ENCODE results near the gene DYNLRB1. TPM values are rescaled to one million over a fixed set of nuclear protein-coding genes. Genes with fewer than 3 reads are reported as not detected.

The DYNLRB1 gene
- total and polyA plus RNA-seq, 9 of the 15 experiments (the other 6 are each of a cell fraction or from before 2014, with no cell fraction given): 48.7 to 358 (median 121) TPM

DNA sequence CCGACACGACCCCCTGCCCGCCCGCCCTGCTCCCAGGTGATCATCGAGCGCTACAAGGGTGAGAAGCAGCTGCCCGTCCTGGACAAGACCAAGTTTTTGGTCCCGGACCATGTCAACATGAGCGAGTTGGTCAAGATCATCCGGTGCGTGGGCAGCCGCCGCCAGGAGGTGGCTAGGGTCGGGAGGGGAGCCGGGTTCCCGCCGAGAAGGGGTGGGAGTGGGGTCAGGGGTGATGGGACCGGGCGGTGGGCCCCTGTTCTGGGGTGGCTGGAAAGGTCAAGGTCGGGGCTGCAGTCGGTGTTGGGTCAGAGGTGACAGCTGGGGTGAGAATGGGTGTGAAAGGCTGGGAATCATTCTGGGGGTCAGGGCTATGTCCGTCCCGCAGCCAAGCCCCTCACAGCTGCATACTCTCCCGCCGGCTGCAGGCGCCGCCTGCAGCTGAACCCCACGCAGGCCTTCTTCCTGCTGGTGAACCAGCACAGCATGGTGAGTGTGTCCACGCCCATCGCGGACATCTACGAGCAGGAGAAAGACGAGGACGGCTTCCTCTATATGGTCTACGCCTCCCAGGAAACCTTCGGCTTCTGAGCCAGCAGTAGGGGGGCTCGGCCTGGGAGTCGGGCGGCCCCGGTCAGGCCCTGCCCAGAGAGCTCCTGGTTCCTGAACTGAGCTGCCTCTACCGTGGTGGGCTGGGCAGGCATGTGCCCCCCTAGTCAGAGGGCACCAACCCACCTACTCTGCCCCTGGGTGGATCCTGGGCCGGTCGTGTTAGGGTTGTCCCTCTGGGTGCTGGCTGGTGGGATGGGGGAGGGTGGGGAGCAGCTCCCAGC is 43.3 kb downstream of the DYNLRB1 start (continued):
- TF ChIP-seq BACH1 (tag; IDR thresholded peaks at IDR 0.05): no peak
- TF ChIP-seq PYGO2 (tag; IDR thresholded peaks at IDR 0.05): no peak
- TF ChIP-seq, protein P1, sequence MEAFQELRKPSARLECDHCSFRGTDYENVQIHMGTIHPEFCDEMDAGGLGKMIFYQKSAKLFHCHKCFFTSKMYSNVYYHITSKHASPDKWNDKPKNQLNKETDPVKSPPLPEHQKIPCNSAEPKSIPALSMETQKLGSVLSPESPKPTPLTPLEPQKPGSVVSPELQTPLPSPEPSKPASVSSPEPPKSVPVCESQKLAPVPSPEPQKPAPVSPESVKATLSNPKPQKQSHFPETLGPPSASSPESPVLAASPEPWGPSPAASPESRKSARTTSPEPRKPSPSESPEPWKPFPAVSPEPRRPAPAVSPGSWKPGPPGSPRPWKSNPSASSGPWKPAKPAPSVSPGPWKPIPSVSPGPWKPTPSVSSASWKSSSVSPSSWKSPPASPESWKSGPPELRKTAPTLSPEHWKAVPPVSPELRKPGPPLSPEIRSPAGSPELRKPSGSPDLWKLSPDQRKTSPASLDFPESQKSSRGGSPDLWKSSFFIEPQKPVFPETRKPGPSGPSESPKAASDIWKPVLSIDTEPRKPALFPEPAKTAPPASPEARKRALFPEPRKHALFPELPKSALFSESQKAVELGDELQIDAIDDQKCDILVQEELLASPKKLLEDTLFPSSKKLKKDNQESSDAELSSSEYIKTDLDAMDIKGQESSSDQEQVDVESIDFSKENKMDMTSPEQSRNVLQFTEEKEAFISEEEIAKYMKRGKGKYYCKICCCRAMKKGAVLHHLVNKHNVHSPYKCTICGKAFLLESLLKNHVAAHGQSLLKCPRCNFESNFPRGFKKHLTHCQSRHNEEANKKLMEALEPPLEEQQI (IDR thresholded peaks at IDR 0.05): no peak
- no peak for TF ChIP-seq ZBTB17 (CRISPR knock-in tag; IDR thresholded peaks at IDR 0.05)
- no peak for TF ChIP-seq PHB2 (IDR thresholded peaks at IDR 0.05; ENCODE audit: low read depth)
- no peak for TF ChIP-seq HMG20B (CRISPR knock-in tag; IDR thresholded peaks at IDR 0.05)
- no peak for TF ChIP-seq TEAD2 (tag; IDR thresholded peaks at IDR 0.05)
- TF ChIP-seq POLR2H (tag; IDR thresholded peaks at IDR 0.05; ENCODE audit: low read depth): no peak
- no peak for TF ChIP-seq MEF2A (IDR thresholded peaks at IDR 0.05; ENCODE audit: control insufficient read depth, low read depth, low read length)
- TF ChIP-seq, protein P2, sequence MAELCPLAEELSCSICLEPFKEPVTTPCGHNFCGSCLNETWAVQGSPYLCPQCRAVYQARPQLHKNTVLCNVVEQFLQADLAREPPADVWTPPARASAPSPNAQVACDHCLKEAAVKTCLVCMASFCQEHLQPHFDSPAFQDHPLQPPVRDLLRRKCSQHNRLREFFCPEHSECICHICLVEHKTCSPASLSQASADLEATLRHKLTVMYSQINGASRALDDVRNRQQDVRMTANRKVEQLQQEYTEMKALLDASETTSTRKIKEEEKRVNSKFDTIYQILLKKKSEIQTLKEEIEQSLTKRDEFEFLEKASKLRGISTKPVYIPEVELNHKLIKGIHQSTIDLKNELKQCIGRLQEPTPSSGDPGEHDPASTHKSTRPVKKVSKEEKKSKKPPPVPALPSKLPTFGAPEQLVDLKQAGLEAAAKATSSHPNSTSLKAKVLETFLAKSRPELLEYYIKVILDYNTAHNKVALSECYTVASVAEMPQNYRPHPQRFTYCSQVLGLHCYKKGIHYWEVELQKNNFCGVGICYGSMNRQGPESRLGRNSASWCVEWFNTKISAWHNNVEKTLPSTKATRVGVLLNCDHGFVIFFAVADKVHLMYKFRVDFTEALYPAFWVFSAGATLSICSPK (IDR thresholded peaks at IDR 0.05; ENCODE audit: borderline replicate concordance): no peak
- TF ChIP-seq GABPA (tag; conservative IDR thresholded peaks at IDR 0.05; ENCODE audit: low read depth): no peak
- no peak for TF ChIP-seq ZFP36 (IDR thresholded peaks at IDR 0.05; ENCODE audit: low read depth, low read length, partially characterized antibody)

Measured in K562 (cell line).